ENCODE data around the gene OXLD1.
A peak's percentile ranks its signal among the peaks of the same experiment; 100 is the strongest.

Gene OXLD1

GRCh38 chr17:81706757-81707624 is 40.6 kb upstream of the OXLD1 start:
- no peak for FAIRE-seq
- TF ChIP-seq POLR2A (IDR thresholded peaks at IDR 0.05; ENCODE audit: low read depth, low read length) = 0 out of 2 replicates have a peak, but pooled peaks have one; percentile 23

GRCh38 chr17:81706232-81706611 is 39.8 kb upstream of the OXLD1 start:
- no peak for DNase-seq (ENCODE audit: insufficient read length, low spot score)
- FAIRE-seq = no peak
- no peak for TF ChIP-seq POLR2A (IDR thresholded peaks at IDR 0.05; ENCODE audit: low read depth, low read length)

More at GRCh38 chr17:81706757-81707624, 40.6 kb upstream of the OXLD1 start:
- no peak for DNase-seq (ENCODE audit: insufficient read length, low spot score)

GRCh38 chr17:81705518-81706231 is 39.3 kb upstream of the OXLD1 start:
- no peak for TF ChIP-seq POLR2A (IDR thresholded peaks at IDR 0.05; ENCODE audit: low read depth, low read length)
- DNase-seq (ENCODE audit: insufficient read length, low spot score) = no peak
- no peak for FAIRE-seq

- no peak for TF ChIP-seq POLR2A (IDR thresholded peaks at IDR 0.05; ENCODE audit: low read depth, low read length)
- no peak for DNase-seq (ENCODE audit: insufficient read length, low spot score)
- FAIRE-seq = no peak
Observed at GRCh38 chr17:81703747-81704654, 37.6 kb upstream of the OXLD1 start.

- peak; percentile 91 for TF ChIP-seq POLR2A (IDR thresholded peaks at IDR 0.05; ENCODE audit: low read depth, low read length)
- FAIRE-seq (no peak), DNase-seq (ENCODE audit: insufficient read length, low spot score) (peak; percentile 96)
Observed at GRCh38 chr17:81702934-81703746, 36.7 kb upstream of the OXLD1 start, which contains the start of gene MRPL12. Gene MRPL12, plus strand, starts transcription at chr17:81703367. Its CDS starts 135 bp downstream, at chr17:81703502.

GRCh38 chr17:81701288-81702071 is 35.1 kb upstream of the OXLD1 start:
- DNase-seq (ENCODE audit: insufficient read length, low spot score) (no peak), FAIRE-seq (no peak)
- no peak for TF ChIP-seq POLR2A (IDR thresholded peaks at IDR 0.05; ENCODE audit: low read depth, low read length)

GRCh38 chr17:81700353-81701287 is 34.2 kb upstream of the OXLD1 start:
- FAIRE-seq = no peak
- no peak for DNase-seq (ENCODE audit: insufficient read length, low spot score)
- TF ChIP-seq POLR2A (IDR thresholded peaks at IDR 0.05; ENCODE audit: low read depth, low read length) = no peak

GRCh38 chr17:81697261-81698044 is 31.0 kb upstream of the OXLD1 start:
- no peak for TF ChIP-seq POLR2A (IDR thresholded peaks at IDR 0.05; ENCODE audit: low read depth, low read length)
- FAIRE-seq (no peak), DNase-seq (ENCODE audit: insufficient read length, low spot score) (no peak)

GRCh38 chr17:81696218-81696941 is 30.0 kb upstream of the OXLD1 start:
- no peak for TF ChIP-seq POLR2A (IDR thresholded peaks at IDR 0.05; ENCODE audit: low read depth, low read length)
- FAIRE-seq (no peak), DNase-seq (ENCODE audit: insufficient read length, low spot score) (no peak)

GRCh38 chr17:81695801-81696200 is 29.4 kb upstream of the OXLD1 start:
- TF ChIP-seq POLR2A (IDR thresholded peaks at IDR 0.05; ENCODE audit: low read depth, low read length) = no peak
- DNase-seq (ENCODE audit: insufficient read length, low spot score) (no peak), FAIRE-seq (no peak)

Measured in H54 (cell line).